Activated T-helper 1 cell treated with anti-CD3 and anti-CD28 coated beads, Interleukin-12 subunit alpha, Interleukin-12 subunit beta, Interleukin-2, Interleukin-4 antibody, amounts not matched to agents 30 ng/mL and 10 ng/mL and 1 ng/mL, durations not matched to agents 14 hours and 24 hours and 36 hours (primary cell): ENCODE results near the gene MMP24OS. TPM values are rescaled to one million over a fixed set of nuclear protein-coding genes. Genes with fewer than 3 reads are reported as not detected.

Experiments used
- DNase-seq: peaks from one replicate; pipeline ENCODE4 v3.0.0; 2021; ENCODE audit warnings: low spot score
- H3K27ac Mint-ChIP-seq: one replicate; pipeline ENCODE4 v1.8.0; 2021; ENCODE audit warnings: mild to moderate bottlenecking, mixed read lengths
- H3K27me3 Mint-ChIP-seq: one replicate; pipeline ENCODE4 v1.8.0; 2022; ENCODE audit warnings: mild to moderate bottlenecking, moderate library complexity, mixed read lengths; ENCODE audit not compliant: insufficient read depth
- H3K36me3 Mint-ChIP-seq: one replicate; pipeline ENCODE4 v1.8.0; 2021; ENCODE audit warnings: low read depth, mixed read lengths
- H3K4me1 Mint-ChIP-seq: one replicate; pipeline ENCODE4 v1.8.0; 2021; ENCODE audit warnings: low read depth, mixed read lengths
- H3K4me3 Mint-ChIP-seq: one replicate; pipeline ENCODE4 v1.8.0; 2021; ENCODE audit warnings: mild to moderate bottlenecking, moderate library complexity, mixed read lengths
- H3K9me3 Mint-ChIP-seq: one replicate; pipeline ENCODE4 v1.8.0; 2021; ENCODE audit warnings: mixed read lengths
- intact Hi-C: fragments of 100-400 bp; cut with micrococcal nuclease; formaldehyde crosslinking; loops from one replicate; pipeline ENCODE4 v1.15.1; 2024
- total RNA-seq: library from RNA; stranded (reverse); gene quantifications from 2 replicates; pipeline ENCODE4 v1.2.3, GENCODE V29; 2022

Gene MMP24OS
- total RNA-seq, 1 donor from 2014 or later: 25.0 TPM

DNA sequence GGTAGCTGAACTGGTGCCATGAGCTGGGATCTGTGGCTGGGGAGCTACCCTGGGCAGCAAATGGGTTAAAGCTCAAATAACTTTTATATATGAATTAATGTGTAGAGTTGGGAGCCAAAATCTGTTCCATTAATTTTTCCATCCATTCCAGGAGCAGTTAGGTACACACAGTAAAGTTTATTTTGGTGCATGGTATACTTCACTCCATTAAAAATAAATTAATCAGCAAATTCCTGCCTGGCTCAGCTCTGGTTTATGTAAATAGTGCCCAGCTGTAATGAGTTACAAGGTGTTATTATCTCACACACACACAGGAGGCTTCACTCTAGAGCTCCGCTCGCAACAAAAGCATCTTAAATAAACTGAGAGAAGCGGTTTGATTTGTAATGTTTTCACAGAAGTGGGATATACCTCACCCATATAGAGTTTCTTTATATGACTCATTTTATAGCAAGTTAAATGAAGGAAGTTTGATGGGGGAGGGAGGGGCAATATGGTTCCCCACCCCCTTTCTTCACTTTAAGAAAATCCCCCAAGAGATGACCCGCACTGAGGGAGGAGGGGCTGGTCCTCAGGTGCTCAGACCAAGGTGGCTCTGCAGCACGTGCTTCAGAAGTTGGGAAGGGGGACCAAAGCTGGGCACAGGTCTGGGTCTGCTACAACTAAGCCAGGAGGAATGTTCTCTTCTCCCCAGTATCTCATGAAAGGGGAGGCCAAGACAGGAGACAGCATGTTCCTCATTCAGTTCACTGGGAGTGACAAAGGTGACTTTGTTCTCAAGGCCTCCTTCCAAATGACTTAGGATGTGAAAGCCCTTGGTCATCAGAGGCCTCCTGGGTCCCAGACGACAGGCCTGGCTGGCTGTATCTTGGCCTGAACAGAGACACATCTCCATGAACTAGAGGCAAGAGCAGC is 24.8 kb upstream of the MMP24OS start:
- Mint-ChIP-seq H3K4me3 (no peak overlapping the region), H3K4me1 (peaks cover 32% of the 10 kb centered on the region)
- intact Hi-C loops: loop anchor here (10.0 kb wide), 1 partner anchor 362 kb away; the partner anchor contains the start of genes CPNE1 and RBM12

GRCh38 chr20:35301426-35301825 is 23.5 kb upstream of the MMP24OS start:
- H3K4me3 Mint-ChIP-seq: no peak overlapping the region
- intact Hi-C loops: loop anchor here (10.0 kb wide), 1 partner anchor 363 kb away; the partner anchor contains the start of genes CPNE1 and RBM12
- no peak overlapping the region for H3K27ac Mint-ChIP-seq
- DNase-seq: no peak
- peaks cover 27% of the 10 kb centered on the region for H3K4me1 Mint-ChIP-seq
- H3K9me3 Mint-ChIP-seq: no peaks in the 10 kb centered on the region
- H3K36me3 Mint-ChIP-seq: peaks cover 3% of the 10 kb centered on the region
- H3K27me3 Mint-ChIP-seq: no peaks in the 10 kb centered on the region

More for the DNA sequence above, 24.8 kb upstream of the MMP24OS start:
- no peaks in the 10 kb centered on the region for H3K9me3 Mint-ChIP-seq
- peaks cover 4% of the 10 kb centered on the region for H3K36me3 Mint-ChIP-seq
- no peaks in the 10 kb centered on the region for H3K27me3 Mint-ChIP-seq
- H3K27ac Mint-ChIP-seq: no peak overlapping the region
- DNase-seq: no peak

DNA sequence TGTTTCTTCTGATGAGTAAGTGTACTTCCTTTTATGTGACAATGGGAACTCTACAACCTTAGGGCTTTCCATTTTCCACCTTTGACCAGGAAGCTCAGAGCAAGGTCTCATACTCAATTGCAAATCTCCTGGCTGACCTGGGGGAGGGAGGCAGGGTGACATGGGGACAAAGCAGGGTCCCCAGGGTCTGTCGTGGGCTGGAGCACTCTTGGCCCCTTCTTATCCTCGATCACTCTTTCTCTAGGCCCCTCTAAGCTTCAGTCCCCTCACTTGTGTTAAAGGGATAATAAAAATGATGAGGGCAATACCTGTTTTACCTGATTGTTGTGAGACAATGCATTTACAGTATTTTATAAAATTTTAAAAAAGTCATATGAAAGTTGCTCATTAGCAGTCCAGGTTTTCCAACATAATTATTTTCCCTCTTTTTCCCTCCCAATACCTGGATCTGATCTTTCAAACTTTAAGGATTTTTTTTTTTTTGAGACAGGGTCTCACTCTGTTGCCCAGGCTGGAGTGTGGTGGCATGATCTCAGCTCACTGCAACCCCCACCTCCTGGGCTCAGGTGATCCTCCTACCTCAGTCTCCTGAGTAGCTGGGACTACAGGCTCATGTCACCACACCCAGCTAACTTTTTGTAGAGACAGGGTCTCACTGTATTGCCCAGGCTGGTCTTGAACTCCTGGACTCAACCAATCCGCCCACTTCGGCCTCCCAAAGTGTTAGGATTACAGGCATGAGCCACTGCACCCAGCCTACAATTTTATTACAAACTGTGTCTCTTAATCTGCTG is 22.7 kb upstream of the MMP24OS start:
- Mint-ChIP-seq H3K27me3 (no peaks in the 10 kb centered on the region), H3K4me1 (peaks cover 21% of the 10 kb centered on the region), H3K4me3 (no peak overlapping the region), H3K9me3 (no peaks in the 10 kb centered on the region), H3K27ac (no peak overlapping the region), H3K36me3 (peaks cover 3% of the 10 kb centered on the region)
- intact Hi-C loops: loop anchor here (10.0 kb wide), 1 partner anchor 364 kb away; the partner anchor contains the start of genes CPNE1 and RBM12
- no peak for DNase-seq

GRCh38 chr20:35299780-35300179 is 21.9 kb upstream of the MMP24OS start:
- Mint-ChIP-seq H3K27me3 (no peaks in the 10 kb centered on the region), H3K27ac (no peak overlapping the region)
- intact Hi-C loops: loop anchor here (10.0 kb wide), 1 partner anchor 365 kb away; the partner anchor contains the start of genes CPNE1 and RBM12

DNA sequence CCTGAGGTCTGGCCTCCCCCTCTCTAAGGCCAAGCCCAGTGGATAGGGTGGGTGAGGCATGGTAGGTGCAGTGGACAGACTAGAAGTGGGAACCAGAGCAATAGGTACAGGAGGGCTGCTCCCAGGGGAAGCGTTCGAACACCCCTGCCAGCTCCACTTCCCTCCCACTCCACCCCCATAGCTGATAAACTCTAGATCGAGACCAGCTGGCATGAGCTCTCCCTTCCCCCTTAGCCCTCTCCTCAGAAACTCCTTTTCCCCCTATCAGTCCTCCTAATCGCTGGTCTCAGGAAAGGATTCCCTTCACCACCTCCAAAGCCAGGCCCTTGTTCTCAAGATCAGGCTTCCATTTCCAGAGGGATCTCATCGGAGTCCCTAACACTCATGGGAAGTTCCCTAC is 20.3 kb upstream of the MMP24OS start:
- H3K4me3 Mint-ChIP-seq: no peak overlapping the region
- no peaks in the 10 kb centered on the region for H3K9me3 Mint-ChIP-seq
- H3K27me3 Mint-ChIP-seq: no peaks in the 10 kb centered on the region
- no peaks in the 10 kb centered on the region for H3K36me3 Mint-ChIP-seq
- H3K27ac Mint-ChIP-seq: no peak overlapping the region
- intact Hi-C loops: no loop called here
- DNase-seq: no peak
- H3K4me1 Mint-ChIP-seq: peaks cover under 1% of the 10 kb centered on the region

More at GRCh38 chr20:35299780-35300179, 21.9 kb upstream of the MMP24OS start:
- Mint-ChIP-seq H3K36me3 (no peaks in the 10 kb centered on the region), H3K4me1 (peaks cover 12% of the 10 kb centered on the region), H3K9me3 (no peaks in the 10 kb centered on the region), H3K4me3 (no peak overlapping the region)
- DNase-seq: no peak

GRCh38 chr20:35297740-35298139 is 19.8 kb upstream of the MMP24OS start:
- H3K4me1 Mint-ChIP-seq: no peaks in the 10 kb centered on the region
- intact Hi-C loops: no loop called here
- no peaks in the 10 kb centered on the region for H3K27me3 Mint-ChIP-seq
- no peak overlapping the region for H3K4me3 Mint-ChIP-seq
- no peak for DNase-seq
- H3K9me3 Mint-ChIP-seq: no peaks in the 10 kb centered on the region
- no peak overlapping the region for H3K27ac Mint-ChIP-seq
- H3K36me3 Mint-ChIP-seq: no peaks in the 10 kb centered on the region

- Mint-ChIP-seq H3K36me3 (no peaks in the 10 kb centered on the region), H3K27me3 (no peaks in the 10 kb centered on the region), H3K27ac (no peak overlapping the region), H3K4me3 (no peak overlapping the region), H3K9me3 (no peaks in the 10 kb centered on the region), H3K4me1 (no peaks in the 10 kb centered on the region)
- intact Hi-C loops: no loop called here
- DNase-seq: no peak
Observed at GRCh38 chr20:35297155-35297554, 19.2 kb upstream of the MMP24OS start.

GRCh38 chr20:35296101-35296554 is 18.2 kb upstream of the MMP24OS start:
- Mint-ChIP-seq H3K4me3 (no peak overlapping the region), H3K9me3 (no peaks in the 10 kb centered on the region), H3K27ac (no peak overlapping the region), H3K4me1 (no peaks in the 10 kb centered on the region), H3K27me3 (no peaks in the 10 kb centered on the region), H3K36me3 (no peaks in the 10 kb centered on the region)
- intact Hi-C loops: no loop called here
- no peak for DNase-seq

- H3K9me3 Mint-ChIP-seq: no peaks in the 10 kb centered on the region
- DNase-seq: no peak
- no peak overlapping the region for H3K27ac Mint-ChIP-seq
- no peak overlapping the region for H3K4me3 Mint-ChIP-seq
- no peaks in the 10 kb centered on the region for H3K36me3 Mint-ChIP-seq
- H3K27me3 Mint-ChIP-seq: no peaks in the 10 kb centered on the region
- H3K4me1 Mint-ChIP-seq: no peaks in the 10 kb centered on the region
- intact Hi-C loops: no loop called here
Observed at GRCh38 chr20:35295674-35296073, 17.8 kb upstream of the MMP24OS start.

DNA sequence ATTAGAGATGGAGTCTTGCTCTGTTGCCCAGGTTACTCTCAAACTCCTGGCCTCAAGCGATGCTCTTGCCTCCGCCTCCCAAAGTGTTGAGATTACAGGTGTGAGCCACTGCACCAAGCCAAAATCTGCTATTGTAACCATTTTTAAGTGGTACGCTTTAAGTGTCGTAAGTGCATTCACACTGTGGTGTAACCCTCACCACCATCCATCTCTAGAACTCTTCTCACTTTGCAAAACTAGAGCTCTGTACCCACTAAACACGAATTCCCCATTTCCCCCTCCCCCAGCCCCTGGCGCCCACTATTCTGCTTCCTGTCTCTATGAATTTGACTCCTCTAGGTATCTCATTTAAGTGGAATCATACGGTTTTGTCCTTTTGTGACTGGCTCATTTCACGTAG is 17.1 kb upstream of the MMP24OS start:
- H3K4me1 Mint-ChIP-seq: no peaks in the 10 kb centered on the region
- H3K27me3 Mint-ChIP-seq: no peaks in the 10 kb centered on the region
- H3K36me3 Mint-ChIP-seq: no peaks in the 10 kb centered on the region
- H3K4me3 Mint-ChIP-seq: no peak overlapping the region
- DNase-seq: no peak
- H3K9me3 Mint-ChIP-seq: no peaks in the 10 kb centered on the region
- no peak overlapping the region for H3K27ac Mint-ChIP-seq
- intact Hi-C loops: no loop called here

GRCh38 chr20:35294293-35294685 is 16.4 kb upstream of the MMP24OS start:
- DNase-seq: no peak
- Mint-ChIP-seq H3K9me3 (no peaks in the 10 kb centered on the region), H3K27me3 (no peaks in the 10 kb centered on the region), H3K27ac (no peak overlapping the region), H3K36me3 (no peaks in the 10 kb centered on the region), H3K4me3 (no peak overlapping the region), H3K4me1 (no peaks in the 10 kb centered on the region)
- intact Hi-C loops: no loop called here

DNA sequence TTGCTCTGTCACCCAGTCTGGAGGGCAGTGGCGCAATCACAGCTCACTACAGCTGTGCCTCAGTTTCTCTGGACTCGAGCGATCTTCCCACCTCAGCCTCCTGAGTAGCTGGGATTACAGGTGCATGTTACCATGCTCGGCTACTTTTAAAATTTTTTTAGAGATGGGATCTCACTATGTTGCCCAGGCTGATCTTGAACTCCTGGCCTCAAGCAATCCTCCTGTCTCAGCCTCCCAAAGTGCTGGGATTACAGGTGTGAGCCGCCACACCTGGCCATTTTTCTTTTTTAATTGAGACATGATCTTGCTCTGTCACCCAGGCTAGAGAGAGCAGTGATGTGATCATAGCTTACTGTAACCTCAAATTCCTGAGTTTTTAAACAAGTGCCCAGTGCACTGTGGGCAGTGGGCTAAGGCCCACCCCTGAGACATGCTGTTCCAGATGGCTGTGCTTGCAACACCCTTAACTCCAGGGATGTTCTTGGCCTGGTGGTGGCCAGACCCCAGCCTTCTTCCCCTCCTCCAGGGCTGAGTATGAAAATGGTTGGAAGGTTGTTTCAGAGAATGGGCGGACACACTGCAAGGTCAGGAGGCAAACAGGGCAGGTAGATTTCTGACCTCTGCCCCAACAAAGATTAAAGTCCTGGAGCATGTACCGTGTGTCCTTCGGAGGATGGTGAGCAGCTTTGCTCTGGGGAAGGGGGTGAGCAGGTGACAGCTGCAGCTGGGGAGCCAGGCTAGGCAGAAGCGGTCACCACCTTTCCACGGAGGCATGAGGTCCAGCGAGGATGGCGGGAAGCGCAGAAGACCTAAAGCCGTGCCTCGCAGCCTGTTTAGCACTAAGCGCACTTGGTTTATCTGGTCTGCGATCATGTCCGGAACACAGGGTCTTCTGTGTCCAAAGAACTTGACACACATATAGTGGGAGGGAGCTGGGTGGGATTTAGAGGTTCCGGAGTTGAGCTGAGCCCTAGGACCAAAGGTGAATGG is 15.7 kb upstream of the MMP24OS start:
- Mint-ChIP-seq H3K27ac (no peak overlapping the region), H3K4me1 (no peaks in the 10 kb centered on the region), H3K36me3 (no peaks in the 10 kb centered on the region), H3K4me3 (no peak overlapping the region), H3K9me3 (no peaks in the 10 kb centered on the region), H3K27me3 (no peaks in the 10 kb centered on the region)
- intact Hi-C loops: no loop called here
- no peak for DNase-seq
